B cell (primary cell): Measurements from ENCODE around the gene BTBD8. TPM values are rescaled to one million over a fixed set of nuclear protein-coding genes. Genes with fewer than 3 reads are reported as not detected.

ENCODE experiments used
- ATAC-seq: fragments of 200-7000 bp; cut with Tn5 transposase; one replicate; pipeline ENCODE4 v1.10.0; 2021; ENCODE audit warnings: low read depth, mild to moderate bottlenecking, moderate number of reproducible peaks, moderate library complexity
- CTCF ChIA-PET: fragments of 350-600 bp; sonication (Branson Sonifier 250); formaldehyde crosslinking; loops from one replicate; lab custom pipeline; 2021; ENCODE audit warnings: antibody characterized with exemption, inconsistent platforms; lab: Charles Lee
- POLR2A ChIA-PET: fragments of 350-600 bp; sonication (Branson Sonifier 250); formaldehyde crosslinking; loops from one replicate; lab custom pipeline; 2021; ENCODE audit warnings: antibody characterized with exemption; lab: Charles Lee
- DNase-seq: peaks from one replicate; pipeline ENCODE4 v3.0.0; 2013
- H2AFZ ChIP-seq: 2 replicates; pipeline ENCODE4 v1.6.1; 2012; ENCODE audit warnings: mild to moderate bottlenecking, low read depth, low read length; ENCODE audit not compliant: insufficient read depth, poor library complexity, severe bottlenecking
- H3K27ac ChIP-seq, 2 donors: 1 replicate in 1 of 2; 2 replicates in 1 of 2; pipeline ENCODE4 v1.5.1; 2012 to 2013; ENCODE audit warnings: low read length in 2 of 2, mild to moderate bottlenecking in 2 of 2, moderate library complexity in 1 of 2
- H3K27me3 ChIP-seq, 4 experiments: fragments of 200-600 bp in 1 of 4; sonication (generic) in 1 of 4; replicated peaks in 1 of 4; 1 replicate in 2 of 4; 2 replicates in 2 of 4; pipeline versions ENCODE4 v1.6.1 to v1.7.0; 2013 to 2016; ENCODE audit warnings: low read length in 3 of 4, mild to moderate bottlenecking in 2 of 4, mixed read lengths in 1 of 4, moderate library complexity in 1 of 4; ENCODE audit not compliant: insufficient read depth in 4 of 4, control insufficient read depth in 3 of 4; ENCODE audit errors: control extremely low read depth in 1 of 4
- H3K36me3 ChIP-seq, 2 experiments: replicated peaks in 1 of 2; 1 replicate in 1 of 2; 2 replicates in 1 of 2; pipeline versions ENCODE4 v1.6.1 to v1.7.1; 2013; ENCODE audit warnings: low read length in 1 of 2; ENCODE audit not compliant: insufficient read depth in 2 of 2, control insufficient read depth in 1 of 2; ENCODE audit errors: control extremely low read depth in 1 of 2, extremely low read depth in 1 of 2
- H3K4me1 ChIP-seq, 2 donors: fragments of 200-600 bp in 1 of 2; sonication (generic) in 1 of 2; 1 replicate in 1 of 2; 2 replicates in 1 of 2; pipeline versions ENCODE4 v1.5.1 to v1.6.1; 2013 to 2017; ENCODE audit warnings: low read length in 2 of 2; ENCODE audit not compliant: control insufficient read depth in 2 of 2, insufficient read depth in 2 of 2
- H3K4me2 ChIP-seq: replicated peaks from 2 replicates; pipeline ENCODE3; 2012; ENCODE audit warnings: mild to moderate bottlenecking, low read depth, low read length; ENCODE audit not compliant: poor library complexity, severe bottlenecking
- H3K4me3 ChIP-seq, 5 experiments: fragments of 200-600 bp in 1 of 5; sonication (generic) in 1 of 5; 1 replicate in 3 of 5; 2 replicates in 2 of 5; pipeline versions ENCODE4 v1.5.1 to v1.7.0; 2011 to 2016; ENCODE audit warnings: low read length in 4 of 5, mild to moderate bottlenecking in 4 of 5, low read depth in 2 of 5, control low read depth in 1 of 5, moderate library complexity in 1 of 5; ENCODE audit not compliant: insufficient read depth in 1 of 5; ENCODE audit errors: control extremely low read depth in 1 of 5, extremely low read depth in 1 of 5
- H3K79me2 ChIP-seq: fragments of 200-600 bp; sonication (generic); one replicate; pipeline ENCODE4 v1.6.0; 2016; ENCODE audit warnings: low read length; ENCODE audit not compliant: control insufficient read depth, insufficient read depth
- H3K9ac ChIP-seq: fragments of 200-600 bp; sonication (generic); 2 replicates; pipeline ENCODE4 v1.6.1; 2017; ENCODE audit warnings: mild to moderate bottlenecking, low read length, moderate library complexity
- H3K9me3 ChIP-seq, 3 donors: one replicate each; pipeline versions ENCODE4 v1.6.1 to v1.7.1; 2013; ENCODE audit warnings: low read length in 2 of 3; ENCODE audit not compliant: control insufficient read depth in 2 of 3, insufficient read depth in 1 of 3; ENCODE audit errors: control extremely low read depth in 1 of 3
- H4K20me1 ChIP-seq: 2 replicates; pipeline ENCODE4 v1.6.0; 2012; ENCODE audit warnings: mild to moderate bottlenecking, low read length; ENCODE audit not compliant: insufficient read depth, control insufficient read depth, poor library complexity, severe bottlenecking
- H3K27ac Mint-ChIP-seq: one replicate; pipeline ENCODE4 v1.8.0; 2021; ENCODE audit warnings: mixed read lengths
- H3K27me3 Mint-ChIP-seq: one replicate; pipeline ENCODE4 v1.8.0; 2021; ENCODE audit warnings: mixed read lengths
- H3K4me1 Mint-ChIP-seq: one replicate; pipeline ENCODE4 v1.8.0; 2021; ENCODE audit warnings: mixed read lengths
- H3K4me3 Mint-ChIP-seq: one replicate; pipeline ENCODE4 v1.8.0; 2021; ENCODE audit warnings: mixed read lengths
- H3K9me3 Mint-ChIP-seq: one replicate; pipeline ENCODE4 v1.8.0; 2022; ENCODE audit warnings: mixed read lengths; ENCODE audit not compliant: insufficient read depth
- CTCF ChIP-seq: fragments of 200-600 bp; IDR thresholded peaks from one replicate; pipeline ENCODE4 v1.8.0; 2022; ENCODE audit warnings: antibody characterized with exemption, mild to moderate bottlenecking
- EZH2 ChIP-seq: IDR thresholded peaks from 2 replicates; pipeline ENCODE4 v1.6.1; 2012; ENCODE audit warnings: borderline replicate concordance, low read depth, mild to moderate bottlenecking, moderate library complexity, low read length; ENCODE audit not compliant: insufficient read depth, poor library complexity, severe bottlenecking
- WGBS: methylation state at CpG from one replicate; pipeline ENCODE4 v1.1.5; 2013; ENCODE audit warnings: missing lambda C conversion rate; ENCODE audit not compliant: insufficient coverage; 5-methylcytosine and 5-hydroxymethylcytosine counted together
- intact Hi-C: fragments of 100-400 bp; cut with micrococcal nuclease; formaldehyde crosslinking; loops from one replicate; pipeline ENCODE4 v1.10.0; 2022
- polyA plus RNA-seq: library from polyadenylated mRNA; depleted of rRNA; stranded (reverse); fragments of >200 nt; gene quantifications from 2 replicates; pipeline ENCODE4 v1.2.3, GENCODE V29; 2012
- total RNA-seq, 2 donors: library from RNA; stranded (reverse); fragments of 120-200 nt in 1 of 2; gene quantifications; 1 replicate in 1 of 2; 2 replicates in 1 of 2; pipeline versions ENCODE4 v1.2.3 to v1.2.4, GENCODE V29; 2013 to 2022

Gene BTBD8
- total and polyA plus RNA-seq, 2 donors (not counting 1 experiment from before 2014, with no cell fraction given) = 0.46 to 1.9 TPM

- no CpG with 5 or more reads among the region's 3 CpGs for WGBS
- H3K36me3 ChIP-seq = no peaks in the 10 kb centered on the region
- peaks cover 2 to 21% (median 8%) of the 10 kb centered on the region in 3 donors for H3K9me3 ChIP-seq
- H3K4me2 ChIP-seq = no peak overlapping the region
- H3K79me2 ChIP-seq = no peaks in the 10 kb centered on the region
- H4K20me1 ChIP-seq = no peaks in the 10 kb centered on the region
- no peak overlapping the region for H3K4me3 ChIP-seq
- Mint-ChIP-seq H3K4me1 (no peaks in the 10 kb centered on the region), H3K27ac (no peak overlapping the region), H3K4me3 (no peak overlapping the region), H3K27me3 (no peaks in the 10 kb centered on the region), H3K9me3 (peaks cover 11% of the 10 kb centered on the region)
- no peaks in the 10 kb centered on the region for H3K4me1 ChIP-seq
- no peak for DNase-seq
- TF ChIP-seq CTCF = no peak
- TF ChIP-seq EZH2 = no peak
- no peaks in the 10 kb centered on the region for H3K27me3 ChIP-seq
- ChIA-PET CTCF (no interaction called here), POLR2A (no interaction called here)
- H3K27ac ChIP-seq = no peak overlapping the region
- no peak for ATAC-seq
- intact Hi-C loops = no loop called here
- no peak overlapping the region for H2AFZ ChIP-seq
- no peak overlapping the region for H3K9ac ChIP-seq
Measured at GRCh38 chr1:92159593-92159992, 79.4 kb downstream of the BTBD8 start.

GRCh38 chr1:92165389-92165788 is 85.2 kb downstream of the BTBD8 start:
- H3K79me2 ChIP-seq = no peaks in the 10 kb centered on the region
- H3K27me3 ChIP-seq = no peaks in the 10 kb centered on the region
- Mint-ChIP-seq H3K4me3 (no peak overlapping the region), H3K27me3 (no peaks in the 10 kb centered on the region), H3K9me3 (no peaks in the 10 kb centered on the region), H3K4me1 (no peaks in the 10 kb centered on the region), H3K27ac (no peak overlapping the region)
- ChIA-PET POLR2A (no interaction called here), CTCF (interaction anchor here (0.7 kb wide), 1 partner anchor 18 kb away, joined by 7 read pairs; no protein-coding TSS in a partner anchor)
- no peaks in the 10 kb centered on the region for H3K36me3 ChIP-seq
- 100% methylated on average over 1 of the region's 1 CpG for WGBS
- DNase-seq (no peak), ATAC-seq (no peak)
- no peak overlapping the region for H3K4me3 ChIP-seq
- H2AFZ ChIP-seq = no peak overlapping the region
- H3K4me1 ChIP-seq = no peaks in the 10 kb centered on the region
- H4K20me1 ChIP-seq = no peaks in the 10 kb centered on the region
- no peak overlapping the region for H3K4me2 ChIP-seq
- H3K27ac ChIP-seq = no peak overlapping the region
- TF ChIP-seq CTCF (no peak), EZH2 (no peak)
- H3K9ac ChIP-seq = no peak overlapping the region
- H3K9me3 ChIP-seq = peaks cover 0 to 4% (median 0%) of the 10 kb centered on the region in 3 donors
- intact Hi-C loops = no loop called here
